ENCODE results near the gene EIF2S2. TPM values are rescaled to one million over a fixed set of nuclear protein-coding genes. Genes with fewer than 3 reads are reported as not detected.

EIF2S2 gene
- total RNA-seq, 2 donors from 2014 or later = 45.0 to 50.2 TPM

- DNase-seq (ENCODE audit: low spot score) = no peak
- intact Hi-C loops (cut with DNase I) = no loop called here
Observed at GRCh38 chr20:34072778-34073177, 39.3 kb downstream of the EIF2S2 start.

- intact Hi-C loops (cut with DNase I) = no loop called here
- DNase-seq (ENCODE audit: low spot score) = no peak
Observed at GRCh38 chr20:34072076-34072475, 40.0 kb downstream of the EIF2S2 start.

- intact Hi-C loops (cut with DNase I) = no loop called here
- no peak for DNase-seq (ENCODE audit: low spot score)
Observed at GRCh38 chr20:34070859-34071258, 41.2 kb downstream of the EIF2S2 start.

- intact Hi-C loops (cut with DNase I) = no loop called here
- DNase-seq (ENCODE audit: low spot score) = no peak
Observed at GRCh38 chr20:34070079-34070439, 42.0 kb downstream of the EIF2S2 start.

- intact Hi-C loops (cut with DNase I) = loop anchor here (2.0 to 5.0 kb wide), 3 partner anchors 137 to 207 kb away; no protein-coding TSS in a partner anchor
- peak; percentile 88 for DNase-seq (ENCODE audit: low spot score)
Observed at GRCh38 chr20:34069341-34070078, 42.5 kb downstream of the EIF2S2 start.

- intact Hi-C loops (cut with DNase I) = loop anchor here (2.0 to 5.0 kb wide), 3 partner anchors 136 to 206 kb away; no protein-coding TSS in a partner anchor
- DNase-seq (ENCODE audit: low spot score) = no peak
Observed at GRCh38 chr20:34068001-34068400, 44.0 kb downstream of the EIF2S2 start.

- intact Hi-C loops (cut with DNase I) = loop anchor here (1.0 to 5.0 kb wide), 3 partner anchors 11 to 204 kb away; no protein-coding TSS in a partner anchor
- DNase-seq (ENCODE audit: low spot score) = no peak
Observed at GRCh38 chr20:34066476-34067090, 45.5 kb downstream of the EIF2S2 start.

- DNase-seq (ENCODE audit: low spot score) = no peak
- intact Hi-C loops (cut with DNase I) = loop anchor here in 1 of 2 donors (5.0 kb wide), 2 partner anchors 133 to 203 kb away; no protein-coding TSS in a partner anchor
Observed at GRCh38 chr20:34065260-34065659, 46.8 kb downstream of the EIF2S2 start.

- intact Hi-C loops (cut with DNase I) = no loop called here
- DNase-seq (ENCODE audit: low spot score) = no peak
Observed at GRCh38 chr20:34064286-34064685, 47.8 kb downstream of the EIF2S2 start.

GRCh38 chr20:34062570-34063482 is 49.2 kb downstream of the EIF2S2 start:
- no peak for DNase-seq (ENCODE audit: low spot score)
- intact Hi-C loops (cut with DNase I) = no loop called here

GRCh38 chr20:34061695-34062094 is 50.3 kb downstream of the EIF2S2 start:
- no peak for DNase-seq (ENCODE audit: low spot score)
- intact Hi-C loops (cut with DNase I) = no loop called here

- intact Hi-C loops (cut with DNase I) = no loop called here
- DNase-seq (ENCODE audit: low spot score) = no peak
Observed at GRCh38 chr20:34060970-34061369, 51.1 kb downstream of the EIF2S2 start.

GRCh38 chr20:34058831-34059230 is 53.2 kb downstream of the EIF2S2 start:
- no peak for DNase-seq (ENCODE audit: low spot score)
- intact Hi-C loops (cut with DNase I) = no loop called here

- intact Hi-C loops (cut with DNase I) = no loop called here
- DNase-seq (ENCODE audit: low spot score) = no peak
Observed at GRCh38 chr20:34055290-34055689, 56.8 kb downstream of the EIF2S2 start.

- intact Hi-C loops (cut with DNase I) = no loop called here
- no peak for DNase-seq (ENCODE audit: low spot score)
Observed at GRCh38 chr20:34052414-34052813, 59.6 kb downstream of the EIF2S2 start.

GRCh38 chr20:34049897-34050695 is 61.9 kb downstream of the EIF2S2 start:
- no peak for DNase-seq (ENCODE audit: low spot score)
- intact Hi-C loops (cut with DNase I) = no loop called here

GRCh38 chr20:34049389-34049788 is 62.7 kb downstream of the EIF2S2 start:
- DNase-seq (ENCODE audit: low spot score) = no peak
- intact Hi-C loops (cut with DNase I) = no loop called here

- intact Hi-C loops (cut with DNase I) = no loop called here
- DNase-seq (ENCODE audit: low spot score) = no peak
Observed at GRCh38 chr20:34047917-34048316, 64.1 kb downstream of the EIF2S2 start.
